Sigmoid colon (tissue), 4 donors: ENCODE measurements around the gene PHETA1.
"Not testable (repeated sequence)": the region's sequence is repeated elsewhere in the genome, so short reads cannot be mapped to it uniquely, and the experiment has no call there.

Source experiments
- CTCF ChIP-seq, 4 experiments: fragments of 450-650 bp in 3 of 4; fragments of 200-600 bp in 1 of 4; IDR thresholded peaks; one replicate each; pipeline ENCODE4 v1.5.1; 2016 to 2019; ENCODE audit warnings: antibody characterized with exemption in 4 of 4, mild to moderate bottlenecking in 3 of 4, moderate library complexity in 2 of 4
- EP300 ChIP-seq, 4 donors: sonication (generic); formaldehyde crosslinking; IDR thresholded peaks; one replicate each; pipeline ENCODE4 v1.6.1; 2017; ENCODE audit warnings: antibody characterized with exemption in 4 of 4
- POLR2A ChIP-seq, 2 donors: fragments of 450-650 bp; IDR thresholded peaks; one replicate each; pipeline ENCODE4 v1.6.1; 2016; ENCODE audit warnings: antibody characterized with exemption in 2 of 2, mild to moderate bottlenecking in 2 of 2, moderate library complexity in 2 of 2

- TF ChIP-seq CTCF, EP300, POLR2A (IDR thresholded peaks at IDR 0.05): not testable (repeated sequence)
Observed at GRCh38 chr12:111373231-111373630, 4.3 kb upstream of the PHETA1 start.
